Measurements from ENCODE around the gene RNF126.

RNF126 gene

DNA sequence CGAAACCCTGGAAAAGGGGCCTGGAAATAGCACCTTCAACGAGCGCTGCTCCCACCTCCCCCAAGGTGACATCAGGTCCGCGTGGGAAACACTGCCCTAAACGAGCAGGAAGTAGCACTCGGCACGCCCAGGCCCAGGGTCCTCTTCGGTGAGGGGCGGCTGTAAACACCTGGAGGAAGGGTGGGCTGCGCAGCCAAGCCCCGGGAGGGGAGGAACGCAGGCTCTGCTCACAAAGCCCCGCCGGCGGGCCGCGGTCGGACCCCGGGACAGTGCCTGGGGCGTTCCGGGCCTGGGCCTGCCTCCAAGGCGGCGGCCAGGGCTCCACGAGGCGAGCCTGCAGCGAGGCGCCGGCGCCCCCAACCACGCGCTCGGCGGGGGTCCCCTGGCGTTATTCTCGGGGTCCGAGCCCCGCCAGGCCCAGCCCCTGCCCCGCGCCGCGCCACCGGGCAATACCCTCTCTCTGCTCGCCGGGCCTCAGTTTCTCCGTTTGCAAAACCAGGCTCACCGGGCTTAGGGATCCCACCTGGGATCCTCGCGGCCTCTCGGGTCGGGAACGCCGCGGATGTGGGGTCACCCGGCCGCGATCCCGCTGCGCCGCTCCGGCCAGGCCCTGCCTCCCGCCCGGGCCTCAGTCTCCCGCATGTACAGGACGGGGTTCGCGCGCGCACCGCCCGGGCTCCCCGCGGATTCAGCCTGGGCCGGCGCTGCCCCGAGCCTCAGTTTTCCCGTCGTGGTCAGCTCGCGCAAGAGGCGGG is 630 bp downstream of the RNF126 start:
- no peak for DNase-seq

- no peak for DNase-seq
Observed at GRCh38 chr19:661427-662196, 1.4 kb downstream of the RNF126 start.

- no peak for DNase-seq
Observed at GRCh38 chr19:660793-661426, 2.1 kb downstream of the RNF126 start.

DNA sequence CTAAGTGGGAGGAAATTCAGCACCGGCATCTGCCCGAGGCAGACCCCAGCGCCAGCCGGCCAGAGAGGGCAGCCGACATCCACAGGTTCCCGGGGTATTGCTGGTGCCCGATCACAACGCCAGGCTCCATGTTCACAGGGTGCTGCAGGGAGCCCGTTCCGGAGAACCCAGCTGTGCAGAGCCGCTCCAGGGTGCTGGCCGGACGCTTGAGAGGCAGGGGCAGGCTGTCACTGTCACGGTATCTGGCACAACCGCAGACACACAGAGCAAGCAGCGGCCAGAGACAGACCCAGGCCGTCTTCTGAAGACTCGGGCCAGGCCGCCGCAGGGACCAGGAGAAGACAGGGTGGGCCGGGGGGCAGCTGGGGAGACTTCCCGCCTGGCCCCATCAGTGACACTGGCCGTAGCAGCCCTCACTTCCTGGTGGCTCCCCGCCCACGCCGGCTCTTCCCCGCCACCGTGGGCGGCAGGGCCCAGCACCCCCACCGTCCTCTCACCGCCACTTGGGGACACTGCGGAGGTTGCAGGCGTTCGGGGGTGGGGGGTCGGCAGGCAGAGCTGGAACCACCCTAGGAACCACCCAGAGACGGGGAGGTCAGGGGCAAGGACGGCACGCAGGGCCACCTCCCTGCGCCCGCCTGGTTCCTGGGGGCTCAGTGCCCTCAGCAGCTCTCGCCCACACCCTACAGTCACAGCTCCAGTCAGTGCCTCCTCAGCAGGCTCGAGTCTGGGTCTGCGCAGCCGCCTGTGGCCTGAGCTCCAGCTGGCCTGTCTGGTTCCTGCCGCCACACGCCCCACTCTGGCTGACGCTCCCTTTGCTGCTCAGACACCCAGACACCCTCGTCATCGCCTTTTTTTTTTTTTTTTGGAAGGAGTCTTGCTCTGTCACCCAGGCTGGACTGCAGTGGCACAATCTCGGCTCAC is 3.8 kb downstream of the RNF126 start:
- DNase-seq, result no peak

- no peak for DNase-seq
Observed at GRCh38 chr19:658059-658839, 4.8 kb downstream of the RNF126 start.

GRCh38 chr19:657611-658010 is 5.4 kb downstream of the RNF126 start:
- no peak for DNase-seq

- no peak for DNase-seq
Observed at GRCh38 chr19:656751-657559, 6.1 kb downstream of the RNF126 start.

DNA sequence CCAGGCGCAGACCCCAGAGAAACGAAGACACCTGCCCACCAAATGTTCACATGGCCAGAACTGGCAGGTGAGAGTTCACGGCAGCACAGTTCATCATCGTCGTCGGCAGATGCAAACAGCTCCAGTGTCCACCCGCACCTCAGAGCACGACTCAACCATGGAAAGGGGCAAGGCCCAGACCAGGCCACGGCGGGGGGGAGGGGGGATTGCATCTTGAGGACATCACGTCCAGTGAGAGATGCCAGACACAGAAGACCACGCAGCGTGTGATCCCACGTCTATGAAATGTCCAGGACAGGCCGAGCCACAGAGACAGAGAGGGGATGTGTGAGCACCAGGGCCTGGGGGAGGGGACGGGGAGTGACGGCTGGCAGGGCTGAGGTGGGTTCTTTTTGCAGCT is 7.3 kb downstream of the RNF126 start:
- no peak for DNase-seq

DNA sequence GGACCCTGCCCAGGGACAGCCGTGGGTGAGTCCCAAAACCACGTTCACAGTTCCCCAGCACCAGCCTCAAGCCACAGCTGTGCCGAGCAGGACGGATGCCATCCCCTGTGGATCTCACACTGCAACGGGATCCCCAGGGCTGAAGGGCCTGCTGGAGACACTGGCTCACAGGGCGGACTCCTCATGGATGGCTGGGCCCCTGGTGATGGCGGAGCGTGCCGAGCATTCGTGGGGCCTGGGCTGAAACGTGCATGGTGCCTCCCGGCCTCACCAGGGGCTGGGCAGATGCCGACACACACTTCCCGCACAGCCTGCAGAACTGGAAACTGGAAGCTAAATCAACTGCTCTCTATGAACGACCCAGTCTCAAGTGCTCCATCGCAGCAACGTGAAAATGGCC is 9.6 kb downstream of the RNF126 start:
- no peak for DNase-seq

DNA sequence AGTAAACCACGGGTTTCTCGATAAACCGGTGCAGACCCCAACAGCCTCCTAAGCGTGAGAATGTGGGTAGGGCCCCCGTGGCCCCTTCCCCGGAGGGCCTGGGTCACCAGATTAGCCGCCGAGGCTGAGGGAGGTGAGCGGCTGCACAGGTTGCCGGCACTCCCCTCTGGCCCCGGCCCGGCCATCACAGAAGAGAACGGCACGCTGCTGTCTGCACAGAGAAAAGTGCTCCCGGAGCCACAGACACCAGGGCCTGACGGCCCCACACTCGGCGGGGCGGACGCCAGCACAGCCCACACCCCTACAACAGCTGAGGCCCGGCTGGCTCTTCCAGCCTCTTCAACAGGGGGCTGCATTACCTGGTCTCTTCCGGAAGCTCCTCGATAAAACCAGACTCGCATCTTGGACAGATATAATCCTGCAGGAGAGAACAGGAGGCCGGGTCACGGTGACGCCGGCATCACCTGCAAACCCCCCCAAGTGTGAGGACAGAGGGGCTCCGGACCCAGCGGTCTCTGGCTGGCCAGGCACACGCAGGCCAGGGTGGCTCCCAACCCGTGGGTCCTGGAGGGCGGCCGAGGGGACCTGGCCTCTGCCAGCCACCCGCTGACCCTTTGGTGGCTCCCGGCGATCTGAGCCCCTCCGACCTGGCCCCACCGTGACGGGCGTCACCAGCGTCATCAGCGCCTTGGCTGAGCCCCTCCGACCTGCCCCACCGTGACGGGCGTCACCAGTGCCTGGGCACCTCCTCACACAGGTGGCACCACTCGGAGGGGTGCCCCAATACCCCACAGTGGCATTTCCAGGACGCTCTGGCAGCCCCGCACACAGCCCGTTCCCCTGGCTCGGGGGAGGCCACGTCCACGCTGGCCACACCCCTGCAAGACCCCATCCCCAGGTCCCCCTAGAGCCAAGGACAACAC is 10.3 kb downstream of the RNF126 start:
- DNase-seq, result no peak

GRCh38 chr19:651991-652390 is 11.0 kb downstream of the RNF126 start:
- DNase-seq, result no peak

- no peak for DNase-seq
Observed at GRCh38 chr19:651114-651818, 11.7 kb downstream of the RNF126 start.

DNA sequence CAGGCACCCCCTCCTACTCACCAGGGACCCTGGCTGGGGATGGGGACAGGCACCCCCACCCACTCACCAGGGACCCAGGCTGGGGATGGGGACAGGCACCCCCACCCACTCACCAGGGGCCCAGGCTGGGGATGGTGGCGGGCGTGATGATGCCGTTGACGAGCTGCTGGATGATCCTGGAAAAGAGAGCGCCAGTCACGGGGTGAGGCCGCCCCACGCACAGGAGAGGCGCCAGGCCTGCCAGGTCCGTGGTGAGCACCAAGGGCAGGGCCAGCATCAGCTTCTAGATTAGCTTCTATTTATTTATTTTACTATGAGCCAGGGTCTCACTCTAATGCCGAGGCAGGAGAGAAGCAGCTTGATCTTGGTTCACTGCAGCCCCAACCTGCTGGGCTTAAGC is 12.9 kb downstream of the RNF126 start:
- no peak for DNase-seq

GRCh38 chr19:648904-649801 is 13.9 kb downstream of the RNF126 start:
- DNase-seq, result no peak

DNA sequence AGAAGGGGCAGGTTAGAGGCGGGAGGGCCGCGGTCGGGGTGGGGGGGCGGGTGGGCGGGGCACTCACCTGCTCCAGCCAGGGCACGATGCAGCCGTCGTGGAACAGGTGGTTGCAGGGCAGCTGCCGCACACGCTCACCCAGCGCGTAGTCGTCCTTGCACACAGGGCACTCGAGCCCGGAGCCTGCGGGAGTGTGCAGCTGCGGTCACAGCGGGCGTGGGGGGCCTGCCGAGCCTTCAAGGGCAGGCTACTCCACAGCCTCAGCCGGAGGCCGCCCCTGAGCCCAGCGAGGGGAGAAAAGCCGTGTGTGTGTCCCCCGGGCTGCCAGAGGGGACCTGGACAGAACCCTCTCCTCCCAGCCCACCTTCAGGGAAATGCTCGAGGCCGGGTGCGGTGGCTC is 14.7 kb downstream of the RNF126 start:
- no peak for DNase-seq

DNA sequence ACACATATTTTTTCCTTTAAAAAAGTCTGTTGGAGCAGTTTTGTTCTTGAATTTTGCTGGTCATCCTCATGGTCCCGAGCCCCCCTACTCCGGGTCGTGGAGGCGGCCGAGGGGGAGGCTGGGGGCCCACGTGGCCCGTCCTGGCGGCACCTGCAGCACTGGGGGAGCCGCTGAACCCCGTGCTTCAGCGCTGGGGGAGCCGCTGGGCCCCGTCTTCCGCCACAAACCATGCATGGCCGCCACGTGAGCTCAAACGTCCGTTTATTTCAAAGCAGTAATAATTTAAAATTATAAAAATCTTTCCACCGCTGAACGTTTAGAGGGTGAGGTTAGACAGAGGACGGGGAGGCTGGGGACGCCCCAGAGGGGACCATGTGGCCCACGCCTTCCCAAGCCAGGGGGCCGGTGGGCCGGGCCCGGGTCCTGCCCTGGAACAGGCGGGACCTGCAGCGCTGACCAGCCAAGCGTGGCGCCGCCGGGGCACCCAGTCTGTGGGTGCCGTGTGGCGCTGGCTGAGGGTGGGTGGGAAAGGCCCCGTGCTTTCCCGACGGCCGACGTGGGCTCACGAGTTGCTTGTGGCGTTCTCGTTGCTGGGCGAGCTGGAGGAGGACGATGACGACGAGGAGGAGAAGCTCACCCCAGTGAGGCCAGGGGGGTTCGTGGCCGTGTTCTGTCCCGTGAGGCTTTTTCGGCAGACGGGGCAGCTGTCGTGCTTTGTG is 15.3 kb downstream of the RNF126 start:
- DNase-seq, result no peak

GRCh38 chr19:646779-647565 is 16.0 kb downstream of the RNF126 start:
- no peak for DNase-seq
